SIG-M5 (cell line): ENCODE data around the gene ZNF423.

ENCODE experiments used
- DNase-seq: peaks from one replicate; lab custom pipeline; 2025; lab: John Stamatoyannopoulos, UW

ZNF423 gene

GRCh38 chr16:49848530-49848929, 7.4 kb downstream of the ZNF423 start:
- no peak for DNase-seq

GRCh38 chr16:49846800-49847199, 9.1 kb downstream of the ZNF423 start:
- no peak for DNase-seq

GRCh38 chr16:49844359-49844758, 11.6 kb downstream of the ZNF423 start:
- no peak for DNase-seq

GRCh38 chr16:49843758-49844157, 12.2 kb downstream of the ZNF423 start:
- no peak for DNase-seq

- DNase-seq = no peak
Observed at GRCh38 chr16:49842972-49843371, 12.9 kb downstream of the ZNF423 start.

GRCh38 chr16:49839017-49839825, 16.7 kb downstream of the ZNF423 start:
- no peak for DNase-seq

GRCh38 chr16:49838441-49839016, 17.4 kb downstream of the ZNF423 start:
- DNase-seq = no peak

- no peak for DNase-seq
Observed at GRCh38 chr16:49837688-49838410, 18.1 kb downstream of the ZNF423 start.

GRCh38 chr16:49836668-49837067, 19.2 kb downstream of the ZNF423 start:
- no peak for DNase-seq

- DNase-seq = no peak
Observed at GRCh38 chr16:49836218-49836617, 19.7 kb downstream of the ZNF423 start.

GRCh38 chr16:49835161-49835777, 20.6 kb downstream of the ZNF423 start:
- no peak for DNase-seq

GRCh38 chr16:49834531-49835151, 21.3 kb downstream of the ZNF423 start:
- DNase-seq = no peak

- DNase-seq = no peak
Observed at GRCh38 chr16:49833796-49834530, 21.9 kb downstream of the ZNF423 start.

- DNase-seq = no peak
Observed at GRCh38 chr16:49833085-49833484, 22.8 kb downstream of the ZNF423 start.

- no peak for DNase-seq
Observed at GRCh38 chr16:49832177-49832576, 23.7 kb downstream of the ZNF423 start.

- no peak for DNase-seq
Observed at GRCh38 chr16:49830873-49831272, 25.0 kb downstream of the ZNF423 start.

GRCh38 chr16:49828533-49829267, 27.2 kb downstream of the ZNF423 start:
- DNase-seq = no peak

GRCh38 chr16:49827805-49828438, 28.0 kb downstream of the ZNF423 start:
- no peak for DNase-seq

- DNase-seq = no peak
Observed at GRCh38 chr16:49826515-49826914, 29.4 kb downstream of the ZNF423 start.

- no peak for DNase-seq
Observed at GRCh38 chr16:49825041-49825440, 30.9 kb downstream of the ZNF423 start.
